SK-N-SH (cell line): Measurements from ENCODE around the gene IGSF9.

Experiments
- CTCF ChIP-seq: fragments of 200-600 bp; sonication (generic); IDR thresholded peaks from 2 replicates; pipeline ENCODE4 v1.6.1; 2017; ENCODE audit warnings: antibody characterized with exemption, mild to moderate bottlenecking, moderate library complexity
- JUND ChIP-seq: IDR thresholded peaks from 2 replicates; pipeline ENCODE4 v1.4.0; 2012
- REST ChIP-seq: IDR thresholded peaks from 2 replicates; pipeline ENCODE4 v1.6.1; 2012; ENCODE audit warnings: mild to moderate bottlenecking, low read depth, low read length, moderate library complexity
- ZBTB33 ChIP-seq: IDR thresholded peaks from 2 replicates; pipeline ENCODE4 v1.4.0; 2012; ENCODE audit warnings: low read depth, borderline replicate concordance

- TF ChIP-seq CTCF (no peak), REST (no peak), ZBTB33 (no peak), JUND (no peak)
Measured at GRCh38 chr1:159941591-159942560, 3.5 kb downstream of the IGSF9 start.
